Adipocyte (in vitro differentiated cells): Measurements from ENCODE around the gene BLOC1S5.

Experiments used
- DNase-seq: peaks from one replicate; pipeline ENCODE4 v3.0.0-alpha.2; 2015; ENCODE audit warnings: low read depth
- H3K27me3 ChIP-seq: replicated peaks from 2 replicates; pipeline ENCODE4 v1.7.0; 2013; ENCODE audit warnings: mild to moderate bottlenecking, low read length, moderate library complexity; ENCODE audit not compliant: control insufficient read depth, insufficient read depth
- H3K36me3 ChIP-seq: 2 replicates; pipeline ENCODE4 v1.7.0; 2013; ENCODE audit warnings: low read length, mild to moderate bottlenecking, moderate library complexity; ENCODE audit not compliant: control insufficient read depth, insufficient read depth, severe bottlenecking
- H3K4me1 ChIP-seq: 2 replicates; pipeline ENCODE4 v1.7.0; 2013; ENCODE audit warnings: mild to moderate bottlenecking, low read length, moderate library complexity; ENCODE audit not compliant: control insufficient read depth, insufficient read depth
- H3K4me3 ChIP-seq: 2 replicates; pipeline ENCODE4 v1.7.0; 2013; ENCODE audit warnings: mild to moderate bottlenecking, low read length, moderate library complexity
- H3K9ac ChIP-seq: 2 replicates; pipeline ENCODE4 v1.7.0; 2013; ENCODE audit warnings: mild to moderate bottlenecking, low read length, moderate library complexity
- H3K9me3 ChIP-seq: 2 replicates; pipeline ENCODE4 v1.7.0; 2013; ENCODE audit warnings: mild to moderate bottlenecking, low read length, moderate library complexity; ENCODE audit not compliant: control insufficient read depth

Gene BLOC1S5, protein sequence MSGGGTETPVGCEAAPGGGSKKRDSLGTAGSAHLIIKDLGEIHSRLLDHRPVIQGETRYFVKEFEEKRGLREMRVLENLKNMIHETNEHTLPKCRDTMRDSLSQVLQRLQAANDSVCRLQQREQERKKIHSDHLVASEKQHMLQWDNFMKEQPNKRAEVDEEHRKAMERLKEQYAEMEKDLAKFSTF

DNA sequence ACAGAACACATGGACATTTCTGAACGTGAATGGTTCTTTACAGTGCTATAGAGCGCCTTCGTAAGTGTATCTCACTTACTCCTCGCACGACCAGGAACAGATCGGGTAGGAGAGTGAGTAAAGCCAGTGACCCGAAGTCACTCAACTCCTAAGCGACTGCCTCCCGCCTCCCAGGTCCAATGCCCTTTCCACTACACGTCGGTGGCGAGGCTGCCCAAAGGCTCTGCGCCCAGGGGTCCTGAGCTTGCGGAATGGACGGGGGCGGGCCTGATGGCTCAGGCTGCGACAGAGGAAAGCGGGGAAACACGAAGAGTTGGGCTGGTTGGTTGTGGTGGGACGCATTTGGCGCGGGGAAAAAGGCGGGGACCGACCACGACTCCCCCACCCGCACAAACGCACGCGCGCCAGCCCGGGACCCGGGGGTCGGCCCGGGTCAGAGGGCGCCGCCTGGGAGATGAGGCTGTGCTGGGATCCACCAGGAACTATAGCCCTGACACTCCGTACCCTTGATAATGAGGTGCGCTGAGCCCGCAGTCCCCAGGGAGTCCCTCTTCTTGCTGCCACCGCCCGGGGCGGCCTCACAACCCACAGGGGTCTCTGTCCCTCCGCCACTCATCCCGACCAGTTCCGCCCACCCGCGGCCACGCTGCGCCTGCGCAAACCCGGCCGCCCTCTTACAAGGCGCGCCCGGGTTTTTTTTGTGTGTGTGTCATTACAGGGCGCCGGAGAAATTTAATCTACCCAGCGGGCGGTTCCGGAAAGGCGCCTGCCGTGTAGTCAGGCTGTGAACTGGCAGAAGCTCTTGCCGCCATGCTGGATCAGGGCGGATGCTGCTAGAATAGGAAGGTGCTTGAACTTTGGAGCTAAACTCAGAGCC is at the start of gene BLOC1S5:
BLOC1S5 (minus strand) TSS at position 629 of the 877 bp plus-strand sequence; CDS start at position 616, 13 bp downstream.
- peaks cover 11% of the 10 kb centered on the region for H3K36me3 ChIP-seq
- H3K9ac ChIP-seq, result peak within 1 kb of the TSS; percentile 94
- no peaks in the 10 kb centered on the region for H3K9me3 ChIP-seq
- peak within 1 kb of the TSS; percentile 96 for H3K4me3 ChIP-seq
- peaks cover 6% of the 10 kb centered on the region for H3K4me1 ChIP-seq
- H3K27me3 ChIP-seq, result no peaks in the 10 kb centered on the region
- peak; percentile 99 for DNase-seq

DNA sequence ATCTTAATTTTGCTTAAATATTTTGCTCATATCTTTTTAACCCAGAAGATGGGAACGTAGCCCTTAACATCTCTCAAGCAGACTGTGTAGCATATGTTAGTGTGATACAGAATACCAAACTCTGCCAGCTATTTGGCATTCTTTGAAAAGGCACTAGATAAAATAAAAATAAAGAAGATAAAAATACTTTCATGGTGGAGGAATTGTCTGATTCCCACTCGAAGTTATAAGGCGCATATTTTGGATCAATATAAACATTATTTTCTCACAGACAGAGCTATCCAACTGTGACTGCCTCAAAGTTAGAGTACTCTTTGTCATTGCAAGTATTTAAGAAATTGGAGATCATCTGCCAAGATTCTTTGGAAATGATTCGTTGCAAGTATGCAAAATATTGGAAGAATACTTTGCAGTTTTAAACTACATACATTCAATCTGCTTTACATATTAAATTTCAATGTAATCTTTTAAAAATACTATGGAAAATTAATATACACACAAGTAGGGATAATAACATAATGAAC is 49.0 kb upstream of the BLOC1S5 start:
- no peaks in the 10 kb centered on the region for H3K27me3 ChIP-seq
- H3K4me3 ChIP-seq, result no peak overlapping the region
- peak; percentile 73 for DNase-seq
- no peaks in the 10 kb centered on the region for H3K9me3 ChIP-seq
- H3K36me3 ChIP-seq, result no peaks in the 10 kb centered on the region
- H3K4me1 ChIP-seq, result peaks cover 12% of the 10 kb centered on the region
- H3K9ac ChIP-seq, result no peak overlapping the region

DNA sequence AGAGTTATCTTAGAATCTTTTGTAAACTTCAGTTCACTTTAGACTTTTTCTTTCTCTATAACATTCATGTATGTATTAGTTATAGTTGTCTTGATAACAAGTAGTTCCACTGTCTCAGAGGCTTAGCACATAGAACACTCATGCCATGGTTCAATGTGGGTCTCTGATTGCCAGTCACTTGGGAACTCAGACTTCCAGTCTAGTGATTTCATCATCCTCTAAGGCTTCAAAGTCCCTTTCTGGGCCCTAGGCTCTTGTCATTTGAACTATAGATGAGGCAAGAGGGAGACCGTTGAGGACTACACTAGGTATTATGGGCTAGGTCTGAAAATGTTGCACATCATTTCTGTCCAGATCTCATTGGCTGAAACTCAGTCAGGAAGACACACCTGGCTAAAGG is 46.5 kb upstream of the BLOC1S5 start:
- no peak for DNase-seq
- Histone ChIP-seq H3K4me1 (peaks cover 12% of the 10 kb centered on the region), H3K36me3 (no peaks in the 10 kb centered on the region), H3K9me3 (no peaks in the 10 kb centered on the region), H3K4me3 (no peak overlapping the region), H3K9ac (no peak overlapping the region), H3K27me3 (no peaks in the 10 kb centered on the region)

DNA sequence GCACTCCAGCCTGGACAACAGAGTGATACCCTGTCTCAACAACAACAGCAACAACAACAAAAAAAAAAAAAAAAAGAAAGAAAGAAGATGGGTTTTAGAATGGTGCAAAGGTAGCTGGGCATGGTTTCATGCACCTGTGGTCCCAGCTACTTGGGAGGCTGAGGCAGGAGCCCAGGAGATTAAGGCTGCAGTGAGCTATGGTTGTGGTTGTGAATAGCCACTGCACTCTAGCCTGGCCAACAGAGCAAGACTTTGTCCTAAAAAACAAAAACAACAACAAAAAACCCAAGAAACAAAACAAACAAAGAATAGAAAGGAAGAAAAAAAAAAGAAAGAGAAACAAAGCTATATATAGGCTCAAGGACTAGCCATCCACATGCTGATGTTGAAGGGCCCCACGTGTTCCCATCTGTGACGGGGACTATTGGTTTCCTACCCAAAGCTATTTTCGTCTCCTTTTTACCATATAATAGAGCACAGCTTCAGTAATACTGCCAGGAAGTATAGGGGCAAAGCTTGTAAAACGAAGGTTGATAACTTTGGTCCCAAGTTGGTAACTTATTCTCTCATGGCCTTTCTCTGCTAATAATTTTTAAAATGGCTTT is 46.0 kb upstream of the BLOC1S5 start:
- H3K36me3 ChIP-seq, result no peaks in the 10 kb centered on the region
- no peak overlapping the region for H3K4me3 ChIP-seq
- no peak for DNase-seq
- peaks cover 12% of the 10 kb centered on the region for H3K4me1 ChIP-seq
- no peaks in the 10 kb centered on the region for H3K27me3 ChIP-seq
- no peak overlapping the region for H3K9ac ChIP-seq
- H3K9me3 ChIP-seq, result no peaks in the 10 kb centered on the region

DNA sequence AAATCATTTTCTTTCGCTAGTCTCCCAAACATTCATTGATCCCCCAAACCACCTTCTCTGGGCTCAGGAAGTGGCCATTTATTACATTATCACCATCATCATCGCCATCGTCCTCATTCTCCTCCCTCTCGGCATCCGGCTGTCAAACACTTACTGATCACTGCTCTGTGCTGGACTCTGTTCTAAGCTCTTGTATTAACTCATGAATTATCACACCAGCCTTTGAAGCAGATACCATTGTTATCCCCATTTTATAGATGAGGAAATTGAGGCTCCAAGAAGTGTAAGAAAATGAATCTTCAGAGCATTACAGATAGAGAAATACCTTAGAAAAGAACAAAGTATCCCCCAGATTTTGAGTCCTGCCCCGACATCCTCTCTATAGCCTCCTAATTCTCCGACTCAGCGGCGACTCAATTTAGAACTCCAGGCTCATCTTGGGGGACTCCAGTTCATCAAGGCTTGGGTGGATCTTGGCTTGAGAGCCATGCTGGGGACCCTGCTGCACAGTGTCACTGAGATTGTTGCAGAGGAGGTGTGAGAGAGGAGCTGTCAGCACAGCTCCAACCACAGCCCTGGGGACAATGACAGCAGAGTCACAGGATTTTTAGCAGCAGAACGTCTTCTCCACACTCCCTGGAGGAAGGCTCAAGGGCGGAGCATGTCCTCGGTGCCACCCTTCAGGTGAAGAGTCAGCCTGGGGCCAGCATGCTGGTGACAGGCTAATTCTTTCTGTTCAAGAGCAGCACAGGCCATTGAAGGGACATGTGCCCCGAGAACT is 44.8 kb upstream of the BLOC1S5 start:
- no peak for DNase-seq
- Histone ChIP-seq H3K9me3 (no peaks in the 10 kb centered on the region), H3K27me3 (no peaks in the 10 kb centered on the region), H3K4me1 (peaks cover 12% of the 10 kb centered on the region), H3K9ac (no peak overlapping the region), H3K36me3 (no peaks in the 10 kb centered on the region), H3K4me3 (no peak overlapping the region)

DNA sequence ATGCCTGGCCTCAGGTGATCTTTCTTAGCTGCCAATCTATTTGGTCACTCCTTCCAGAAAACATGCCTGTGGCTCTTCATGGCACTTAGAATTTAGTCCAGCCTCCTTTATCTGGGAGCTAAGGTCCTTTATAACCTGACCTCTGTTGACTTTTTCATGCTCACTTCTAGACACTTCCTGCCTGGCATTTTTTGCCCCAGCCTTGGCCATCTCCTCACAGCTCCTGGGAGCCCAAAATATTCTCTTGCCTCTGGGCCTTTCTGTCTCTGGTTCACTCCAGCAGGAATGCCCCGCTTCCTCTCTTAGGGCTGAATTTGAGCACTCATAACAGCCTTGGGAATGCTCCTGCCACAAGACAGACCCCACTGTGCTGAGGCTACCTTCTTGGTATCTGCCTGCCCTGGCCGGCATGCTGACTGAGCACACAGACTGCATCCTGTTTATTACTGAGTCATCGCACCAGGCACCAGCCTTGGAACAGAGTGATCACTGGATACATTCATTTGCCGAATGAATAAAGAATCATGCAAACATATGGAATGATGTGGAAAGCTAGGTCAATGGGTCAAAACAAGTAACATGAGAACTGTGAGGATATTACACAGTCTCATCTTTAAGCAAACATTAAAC is 44.0 kb upstream of the BLOC1S5 start:
- no peaks in the 10 kb centered on the region for H3K36me3 ChIP-seq
- H3K9me3 ChIP-seq, result no peaks in the 10 kb centered on the region
- peak; percentile 84 for DNase-seq
- H3K4me3 ChIP-seq, result no peak overlapping the region
- H3K27me3 ChIP-seq, result no peaks in the 10 kb centered on the region
- H3K4me1 ChIP-seq, result peaks cover 6% of the 10 kb centered on the region
- no peak overlapping the region for H3K9ac ChIP-seq

DNA sequence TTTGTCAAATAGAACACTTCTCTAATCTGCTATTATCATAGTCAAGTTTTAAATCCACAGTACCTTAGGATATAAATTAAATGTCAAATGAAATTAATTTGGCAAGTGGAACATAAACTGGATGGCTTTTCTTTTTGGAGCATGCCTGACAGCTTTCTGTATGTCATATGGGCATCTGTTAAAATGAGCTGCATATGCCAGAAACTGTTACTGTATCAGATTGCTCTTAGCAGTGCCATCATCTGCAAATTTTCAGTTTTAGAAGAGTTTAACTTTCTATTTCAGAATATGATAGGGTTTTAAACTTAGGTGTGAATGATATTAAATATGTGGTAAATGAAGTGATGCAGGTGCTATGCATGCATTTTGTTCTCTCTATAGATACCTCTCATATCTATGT is 41.6 kb upstream of the BLOC1S5 start:
- Histone ChIP-seq H3K27me3 (no peaks in the 10 kb centered on the region), H3K9me3 (no peaks in the 10 kb centered on the region), H3K9ac (no peak overlapping the region), H3K4me1 (peaks cover 8% of the 10 kb centered on the region), H3K36me3 (no peaks in the 10 kb centered on the region), H3K4me3 (no peak overlapping the region)
- no peak for DNase-seq

DNA sequence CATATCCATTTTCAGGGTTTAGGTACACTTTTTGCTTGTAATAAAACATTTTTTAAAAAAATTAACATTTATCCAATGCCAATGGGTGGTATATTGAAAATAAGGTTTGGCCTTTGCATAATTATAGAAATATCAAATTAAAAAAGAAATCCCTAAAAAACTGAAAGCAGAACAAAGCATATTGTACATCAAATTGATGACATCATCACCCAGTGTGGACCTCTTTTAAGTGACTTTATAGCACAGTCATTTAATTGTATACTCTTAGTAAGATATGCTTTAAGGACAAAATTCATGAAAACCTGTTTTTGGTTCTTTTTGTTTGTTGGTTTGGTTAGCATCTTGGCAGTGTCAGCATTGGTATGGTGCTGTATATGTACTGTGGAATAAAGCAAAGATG is 39.5 kb upstream of the BLOC1S5 start:
- H3K27me3 ChIP-seq, result no peaks in the 10 kb centered on the region
- DNase-seq, result no peak
- no peaks in the 10 kb centered on the region for H3K36me3 ChIP-seq
- no peak overlapping the region for H3K9ac ChIP-seq
- peaks cover 11% of the 10 kb centered on the region for H3K4me1 ChIP-seq
- H3K9me3 ChIP-seq, result no peaks in the 10 kb centered on the region
- H3K4me3 ChIP-seq, result no peak overlapping the region

DNA sequence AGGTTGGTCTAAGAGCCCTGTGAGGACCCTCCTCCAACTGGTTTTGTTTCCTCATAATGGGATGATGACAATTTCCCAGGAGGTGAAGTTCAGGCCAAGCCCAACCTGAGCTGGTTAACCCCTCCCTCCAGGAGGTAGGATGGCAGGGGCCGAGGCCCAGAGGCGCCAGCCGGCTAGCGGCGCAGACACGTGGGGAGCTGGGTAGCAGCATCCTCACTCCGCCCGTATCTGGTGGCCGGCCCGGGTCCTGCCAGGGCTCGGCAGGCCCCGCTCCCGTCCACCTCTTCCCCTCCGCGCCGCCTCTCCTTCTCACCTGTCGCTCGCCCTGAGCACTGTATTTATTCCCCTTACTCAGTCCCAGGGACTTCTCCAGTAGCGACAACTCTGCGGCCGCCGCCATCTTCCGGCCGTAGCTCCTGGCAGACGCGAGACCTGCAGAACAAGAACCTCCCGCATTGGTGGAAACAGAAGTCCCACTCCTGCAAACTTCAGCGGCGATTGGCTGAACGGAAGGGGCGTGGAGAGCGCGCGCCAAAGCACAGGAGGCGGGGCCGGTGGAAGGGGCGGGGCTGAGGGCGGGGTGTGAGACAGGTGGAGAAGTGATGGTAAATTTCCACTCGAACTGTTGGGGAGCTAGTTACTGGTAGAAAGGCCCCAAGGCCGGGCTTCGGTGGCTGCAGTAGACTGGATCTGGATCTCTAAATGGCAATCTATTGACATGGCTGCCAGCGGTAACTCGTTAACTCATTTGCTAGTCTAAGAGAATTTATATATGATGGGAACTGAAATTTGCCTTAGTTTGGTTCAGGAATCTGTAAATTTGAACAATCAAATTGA is 38.2 kb upstream of the BLOC1S5 start, which contains the start of gene EEF1E1:
EEF1E1 (minus strand) TSS at position 427 of the 837 bp plus-strand sequence; CDS start at position 400, 27 bp downstream.
- Histone ChIP-seq H3K4me1 (peaks cover 11% of the 10 kb centered on the region), H3K9ac (peak within 1 kb of the TSS; percentile 85)
- DNase-seq, result peak; percentile 98

More for the DNA sequence above, 38.2 kb upstream of the BLOC1S5 start, which contains the start of gene EEF1E1:
- no peaks in the 10 kb centered on the region for H3K27me3 ChIP-seq
- H3K36me3 ChIP-seq, result no peaks in the 10 kb centered on the region
- H3K9me3 ChIP-seq, result no peaks in the 10 kb centered on the region
- peak within 1 kb of the TSS; percentile 95 for H3K4me3 ChIP-seq
